Testis (tissue), 3 donors: ENCODE results near the gene PTPRT. TPM values are rescaled to one million over a fixed set of nuclear protein-coding genes. Genes with fewer than 3 reads are reported as not detected.

Experiments
- DNase-seq: peaks from one replicate; pipeline ENCODE4 v3.0.0-alpha.2; 2019
- H3K27ac ChIP-seq, 2 donors: fragments of 200-600 bp; sonication (generic); one replicate each; pipeline ENCODE4 v1.5.1; 2019
- H3K27me3 ChIP-seq: fragments of 200-600 bp; sonication (generic); one replicate; pipeline ENCODE4 v1.5.1; 2019
- H3K36me3 ChIP-seq: fragments of 200-600 bp; sonication (generic); one replicate; pipeline ENCODE4 v1.5.1; 2017; ENCODE audit warnings: low read depth; ENCODE audit errors: missing control alignments
- H3K4me1 ChIP-seq: fragments of 200-600 bp; sonication (generic); one replicate; pipeline ENCODE4 v1.5.1; 2019
- H3K4me3 ChIP-seq, 2 donors: fragments of 200-600 bp; sonication (generic); one replicate each; pipeline ENCODE4 v1.5.1; 2017 to 2019
- H3K9me3 ChIP-seq: fragments of 200-600 bp; sonication (generic); one replicate; pipeline ENCODE4 v1.5.1; 2017
- POLR2A ChIP-seq: fragments of 450-650 bp; IDR thresholded peaks from one replicate; pipeline ENCODE4 v1.6.1; 2017; ENCODE audit warnings: antibody characterized with exemption, mild to moderate bottlenecking, moderate library complexity
- WGBS, 2 donors: methylation state at CpG; one replicate each; pipeline ENCODE4 v1.1.5; 2018; 5-methylcytosine and 5-hydroxymethylcytosine counted together
- intact Hi-C: fragments of 100-400 bp; cut with DNase I; formaldehyde crosslinking; loops from one replicate; pipeline ENCODE4 v1.15.1; 2023; ENCODE audit warnings: low total_unique reads
- polyA plus RNA-seq: library from polyadenylated mRNA; stranded (reverse); fragments of 350-450 nt; fragmentation: Illumina TruSeq; extraction: RNeasy Lipid Tissue Mini Kit (QIAGEN cat#74804); gene quantifications from one replicate; pipeline ENCODE4 v1.2.3, GENCODE V29; 2014; ENCODE audit warnings: low read depth, low replicate concordance; ENCODE audit not compliant: insufficient read depth
- total RNA-seq, 2 donors: library from RNA; depleted of rRNA; stranded (reverse); fragments of >200 nt; gene quantifications; one replicate each; pipeline ENCODE4 v1.2.3, GENCODE V29; 2016
- TF ChIP-seq, protein P1 (sequence below), 3 experiments: fragments of 450-650 bp in 2 of 3; fragments of 200-600 bp in 1 of 3; sonication (generic) in 1 of 3; IDR thresholded peaks; one replicate each; pipeline ENCODE4 v1.5.1; 2016 to 2019; ENCODE audit warnings: antibody characterized with exemption in 3 of 3, mild to moderate bottlenecking in 2 of 3, moderate library complexity in 1 of 3

PTPRT gene
- total and polyA plus RNA-seq, 3 donors from 2014 or later: 2.3 to 2.5 (median 2.3) TPM

DNA sequence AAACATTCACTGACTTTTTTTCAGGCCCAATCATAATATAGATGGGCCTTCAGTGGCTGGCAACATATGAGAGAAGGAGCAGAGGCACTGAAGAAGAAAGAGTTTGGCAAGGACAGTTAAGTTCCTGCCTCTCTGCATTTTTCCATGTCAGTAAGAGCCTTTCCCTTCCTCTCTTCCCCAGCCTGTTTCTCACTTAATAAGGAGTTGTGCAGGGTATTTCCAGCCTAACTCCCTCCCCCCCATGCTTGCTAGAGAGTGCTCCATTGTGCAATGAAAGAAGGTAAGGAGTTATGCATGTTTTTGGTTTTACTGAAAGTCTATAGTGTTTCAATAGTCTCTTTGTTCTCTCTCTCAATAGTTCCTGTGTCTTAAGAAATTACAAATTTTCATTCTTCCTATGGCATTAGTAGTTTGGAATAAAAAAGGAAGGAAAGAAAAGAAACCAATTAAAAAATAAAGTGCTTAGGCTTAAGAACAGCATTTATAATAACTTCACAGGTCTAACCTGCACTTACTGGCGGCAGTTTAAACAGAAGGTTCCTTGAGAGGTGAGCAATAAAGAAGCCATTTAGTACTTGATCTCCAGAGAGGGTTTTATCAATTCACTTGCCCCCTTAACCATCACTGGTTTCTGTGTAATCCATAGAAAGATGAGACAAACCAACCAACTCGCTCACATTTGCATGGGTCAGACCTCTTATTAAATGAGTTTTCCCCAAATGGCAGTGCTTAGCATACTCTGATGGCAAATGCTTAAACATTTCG is 251.1 kb downstream of the PTPRT start:
- TF ChIP-seq POLR2A: no peak
- TF ChIP-seq, protein P1, sequence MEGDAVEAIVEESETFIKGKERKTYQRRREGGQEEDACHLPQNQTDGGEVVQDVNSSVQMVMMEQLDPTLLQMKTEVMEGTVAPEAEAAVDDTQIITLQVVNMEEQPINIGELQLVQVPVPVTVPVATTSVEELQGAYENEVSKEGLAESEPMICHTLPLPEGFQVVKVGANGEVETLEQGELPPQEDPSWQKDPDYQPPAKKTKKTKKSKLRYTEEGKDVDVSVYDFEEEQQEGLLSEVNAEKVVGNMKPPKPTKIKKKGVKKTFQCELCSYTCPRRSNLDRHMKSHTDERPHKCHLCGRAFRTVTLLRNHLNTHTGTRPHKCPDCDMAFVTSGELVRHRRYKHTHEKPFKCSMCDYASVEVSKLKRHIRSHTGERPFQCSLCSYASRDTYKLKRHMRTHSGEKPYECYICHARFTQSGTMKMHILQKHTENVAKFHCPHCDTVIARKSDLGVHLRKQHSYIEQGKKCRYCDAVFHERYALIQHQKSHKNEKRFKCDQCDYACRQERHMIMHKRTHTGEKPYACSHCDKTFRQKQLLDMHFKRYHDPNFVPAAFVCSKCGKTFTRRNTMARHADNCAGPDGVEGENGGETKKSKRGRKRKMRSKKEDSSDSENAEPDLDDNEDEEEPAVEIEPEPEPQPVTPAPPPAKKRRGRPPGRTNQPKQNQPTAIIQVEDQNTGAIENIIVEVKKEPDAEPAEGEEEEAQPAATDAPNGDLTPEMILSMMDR (IDR thresholded peaks at IDR 0.05): no peak
- H3K27ac ChIP-seq: no peak overlapping the region
- no peak overlapping the region for H3K4me3 ChIP-seq
- intact Hi-C loops: no loop called here
- no peaks in the 10 kb centered on the region for H3K36me3 ChIP-seq
- no peaks in the 10 kb centered on the region for H3K27me3 ChIP-seq
- DNase-seq: peak; percentile 17
- no peaks in the 10 kb centered on the region for H3K4me1 ChIP-seq
- WGBS, 2 donors: 73 to 84% methylated on average over 3 of the region's 3 CpGs
- H3K9me3 ChIP-seq: no peaks in the 10 kb centered on the region

DNA sequence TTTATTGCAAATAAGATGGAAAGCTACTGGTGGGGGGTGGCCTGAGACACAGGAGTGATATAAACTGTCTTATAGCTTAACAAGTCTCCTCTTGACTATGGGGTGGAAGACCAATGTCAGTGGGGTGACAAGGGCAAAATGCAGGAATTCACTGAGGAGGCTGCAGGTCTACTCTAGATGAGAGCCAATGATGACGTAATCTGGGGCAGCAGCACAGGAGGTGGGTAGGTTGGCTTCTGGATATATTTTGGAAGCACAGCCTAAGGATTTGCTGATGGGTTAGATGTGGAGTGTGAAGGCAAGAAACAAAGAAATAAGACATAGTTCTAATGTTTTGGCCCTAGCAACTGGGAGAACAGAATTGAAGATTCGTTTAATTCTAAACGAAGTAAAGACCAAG is 253.2 kb downstream of the PTPRT start:
- H3K4me3 ChIP-seq: no peak overlapping the region
- 77 to 91% methylated on average over 3 of the region's 3 CpGs for WGBS, 2 donors
- H3K9me3 ChIP-seq: no peaks in the 10 kb centered on the region
- no peaks in the 10 kb centered on the region for H3K27me3 ChIP-seq
- H3K36me3 ChIP-seq: no peaks in the 10 kb centered on the region
- no peak for DNase-seq
- TF ChIP-seq, protein P1 (IDR thresholded peaks at IDR 0.05): no peak
- TF ChIP-seq POLR2A: no peak
- H3K4me1 ChIP-seq: no peaks in the 10 kb centered on the region
- intact Hi-C loops: no loop called here
- H3K27ac ChIP-seq: no peak overlapping the region

DNA sequence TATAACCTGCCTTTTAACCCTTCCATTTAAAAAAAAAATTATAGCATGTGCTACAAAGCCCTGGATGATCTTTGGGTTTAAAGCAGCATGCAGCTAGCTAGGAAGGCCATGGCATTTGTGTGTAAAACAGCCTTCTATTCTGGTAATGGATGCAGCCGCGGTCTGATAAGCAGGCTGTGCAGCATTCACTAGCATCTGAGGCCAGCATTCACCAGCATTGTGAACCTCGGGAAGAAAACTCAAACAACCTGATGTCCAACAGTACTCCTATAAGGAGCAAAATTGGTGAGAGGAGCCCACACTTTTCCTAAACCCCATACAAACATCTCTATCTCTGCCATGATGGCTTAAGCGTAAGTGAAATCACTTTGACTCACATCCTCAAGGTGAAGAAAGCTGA is 265.5 kb downstream of the PTPRT start:
- no peak for DNase-seq
- no peaks in the 10 kb centered on the region for H3K4me1 ChIP-seq
- no peak overlapping the region for H3K27ac ChIP-seq
- no peaks in the 10 kb centered on the region for H3K9me3 ChIP-seq
- no peaks in the 10 kb centered on the region for H3K36me3 ChIP-seq
- H3K4me3 ChIP-seq: no peak overlapping the region
- intact Hi-C loops: no loop called here
- TF ChIP-seq, protein P1 (IDR thresholded peaks at IDR 0.05): no peak
- no peaks in the 10 kb centered on the region for H3K27me3 ChIP-seq
- 91 to 92% methylated on average over 4 of the region's 4 CpGs for WGBS, 2 donors

DNA sequence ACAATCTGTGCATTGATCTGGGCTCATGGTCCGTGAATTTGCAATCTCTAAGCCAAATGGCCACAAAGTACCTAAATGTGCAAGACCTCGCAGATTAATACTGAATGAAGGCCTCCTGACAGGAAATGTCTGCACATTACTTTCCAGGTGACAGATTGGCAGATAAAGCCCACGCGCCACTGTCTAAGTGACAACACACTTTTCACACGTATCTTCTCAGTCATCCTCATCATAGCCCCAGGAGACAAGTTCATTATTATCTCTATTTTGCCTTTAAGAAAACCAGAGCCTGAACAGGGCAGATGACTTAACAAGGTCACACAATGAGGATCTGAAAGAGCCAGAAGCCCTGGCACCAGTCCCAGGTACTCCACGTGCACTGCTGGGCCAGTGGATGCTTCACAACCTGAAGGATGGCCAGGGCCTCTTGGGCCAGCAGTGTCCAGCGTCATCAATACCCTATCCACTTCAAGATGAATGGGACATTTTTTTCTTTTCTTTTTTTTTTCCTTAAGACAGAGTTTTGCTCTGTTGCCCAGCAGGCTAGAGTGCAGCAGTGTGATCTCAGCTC is 266.3 kb downstream of the PTPRT start:
- intact Hi-C loops: no loop called here
- 54 to 56% methylated on average over 7 of the region's 7 CpGs for WGBS, 2 donors
- peak; percentile 70 for DNase-seq
- H3K27me3 ChIP-seq: no peaks in the 10 kb centered on the region
- no peak for TF ChIP-seq POLR2A
- TF ChIP-seq, protein P1 (IDR thresholded peaks at IDR 0.05): no peak
- H3K4me3 ChIP-seq: no peak overlapping the region
- H3K27ac ChIP-seq: no peak overlapping the region
- no peaks in the 10 kb centered on the region for H3K36me3 ChIP-seq
- no peaks in the 10 kb centered on the region for H3K9me3 ChIP-seq
- H3K4me1 ChIP-seq: no peaks in the 10 kb centered on the region

DNA sequence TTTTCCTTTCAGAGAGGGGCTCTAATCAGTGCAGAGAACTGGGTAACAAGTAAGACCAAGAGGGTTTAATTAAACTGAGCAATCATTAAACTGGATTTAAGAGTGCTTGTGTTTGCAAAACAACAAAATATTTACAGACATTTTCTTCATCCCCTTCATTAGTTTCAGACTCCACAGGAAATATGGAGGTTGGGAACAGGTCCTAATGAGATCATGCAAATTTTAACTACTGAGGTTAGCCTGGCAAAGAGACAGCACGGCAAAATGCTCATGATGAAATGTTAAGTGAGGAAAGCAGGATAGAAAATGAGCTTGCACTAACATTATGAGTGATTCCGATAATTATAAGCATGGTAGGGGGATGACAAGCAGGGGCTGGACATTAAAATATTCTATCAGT is 268.9 kb downstream of the PTPRT start:
- H3K27me3 ChIP-seq: no peaks in the 10 kb centered on the region
- H3K4me1 ChIP-seq: no peaks in the 10 kb centered on the region
- no peaks in the 10 kb centered on the region for H3K9me3 ChIP-seq
- WGBS, 2 donors: 66 to 71% methylated on average over 2 of the region's 2 CpGs
- intact Hi-C loops: no loop called here
- TF ChIP-seq POLR2A: no peak
- TF ChIP-seq, protein P1 (IDR thresholded peaks at IDR 0.05): no peak
- H3K4me3 ChIP-seq: no peak overlapping the region
- no peaks in the 10 kb centered on the region for H3K36me3 ChIP-seq
- no peak for DNase-seq
- H3K27ac ChIP-seq: no peak overlapping the region
